HepG2 (cell line): ENCODE results near the gene PEF1. TPM values are rescaled to one million over a fixed set of nuclear protein-coding genes. Genes with fewer than 3 reads are reported as not detected.

ENCODE experiments used
- ATAC-seq: fragments of 200-7000 bp; cut with Tn5 transposase; 3 replicates; pipeline ENCODE4 v1.9.1; 2020; ENCODE audit warnings: mild to moderate bottlenecking, moderate library complexity
- BruUV-seq: library from RNA; stranded (reverse); fragments of 400-500 nt; replicated peaks from 2 replicates; lab custom pipeline; 2021; lab: Mats Ljungman, UMichigan
- CTCF ChIA-PET: fragments of 300-600 bp; formaldehyde crosslinking; extraction: SDS; loops from one replicate; lab custom pipeline; 2021; ENCODE audit warnings: low total read pairs, inconsistent platforms, low intra/inter-chr PET ratio; lab: Yijun Ruan, JAX
- POLR2A ChIA-PET: fragments of 350-600 bp; sonication (Branson Sonifier 250); formaldehyde crosslinking; loops from one replicate; lab custom pipeline; 2020; ENCODE audit warnings: antibody characterized with exemption, inconsistent platforms; lab: Yijun Ruan, JAX
- DNase-seq: peaks from one replicate; pipeline ENCODE4 v3.0.0-alpha.2; 2015; ENCODE audit warnings: low spot score
- FAIRE-seq: peaks from 3 replicates; lab custom pipeline; 2011; peaks lifted over from hg19 to GRCh38; lab: Jason Lieb, UNC
- H2AFZ ChIP-seq: one replicate; pipeline ENCODE4 v1.6.1; 2011; ENCODE audit warnings: low read length, inconsistent platforms
- H3K27ac ChIP-seq: fragments of 300-600 bp; 3 replicates; pipeline ENCODE4 v1.8.0; 2011; ENCODE audit warnings: mixed run types, mild to moderate bottlenecking, mixed read lengths, low read length, inconsistent platforms; ENCODE audit not compliant: insufficient read depth; ENCODE audit errors: extremely low read length
- H3K27me3 ChIP-seq, 2 experiments: fragments of 200-600 bp in 1 of 2; 2 replicates in 1 of 2; 3 replicates in 1 of 2; pipeline versions ENCODE4 v1.6.0 to v1.8.0; 2011; ENCODE audit warnings: low read length in 2 of 2, mild to moderate bottlenecking in 2 of 2, moderate library complexity in 2 of 2, inconsistent platforms in 1 of 2; ENCODE audit not compliant: insufficient read depth in 2 of 2, control insufficient read depth in 1 of 2
- H3K36me3 ChIP-seq, 2 experiments: fragments of 200-600 bp in 1 of 2; replicated peaks in 1 of 2; 2 replicates in 1 of 2; 3 replicates in 1 of 2; pipeline versions ENCODE4 v1.5.1 to v1.8.0; 2011; ENCODE audit warnings: low read length in 2 of 2, inconsistent platforms in 1 of 2; ENCODE audit not compliant: insufficient read depth in 2 of 2, control insufficient read depth in 1 of 2
- H3K4me1 ChIP-seq: 2 replicates; pipeline ENCODE4 v1.5.1; 2012; ENCODE audit warnings: low read length, inconsistent platforms; ENCODE audit not compliant: insufficient read depth
- H3K4me2 ChIP-seq: 2 replicates; pipeline ENCODE4 v1.6.0; 2011; ENCODE audit warnings: low read depth, low read length, inconsistent platforms
- H3K4me3 ChIP-seq, 3 experiments: fragments of 200-600 bp in 1 of 3; sonication (generic), shearing (Covaris generic) in 1 of 3; replicated peaks in 1 of 3; 2 replicates each; pipeline ENCODE4 v1.5.1; 2011 to 2016; ENCODE audit warnings: low read length in 3 of 3, inconsistent platforms in 2 of 3, low read depth in 2 of 3, mild to moderate bottlenecking in 2 of 3, control low read depth in 1 of 3, mixed read lengths in 1 of 3; ENCODE audit not compliant: insufficient read depth in 1 of 3
- H3K79me2 ChIP-seq: one replicate; pipeline ENCODE4 v1.6.1; 2011; ENCODE audit warnings: low read length, inconsistent platforms; ENCODE audit not compliant: insufficient read depth
- H3K9ac ChIP-seq: 2 replicates; pipeline ENCODE4 v1.6.0; 2011; ENCODE audit warnings: mild to moderate bottlenecking, low read depth, low read length, inconsistent platforms; ENCODE audit not compliant: insufficient read depth
- H3K9me3 ChIP-seq: 2 replicates; pipeline ENCODE4 v1.5.1; 2012; ENCODE audit warnings: mild to moderate bottlenecking, low read length
- H4K20me1 ChIP-seq: 2 replicates; pipeline ENCODE4 v1.6.0; 2011; ENCODE audit warnings: inconsistent platforms, mild to moderate bottlenecking, low read length, moderate library complexity; ENCODE audit not compliant: insufficient read depth
- AGO1 ChIP-seq: fragments of 200-400 bp; formaldehyde crosslinking; IDR thresholded peaks from 2 replicates; pipeline ENCODE4 v1.6.1; 2017; ENCODE audit warnings: mild to moderate bottlenecking, low read depth, low read length, moderate library complexity; ENCODE audit not compliant: poor library complexity, severe bottlenecking
- BCLAF1 ChIP-seq: fragments of 450-650 bp; IDR thresholded peaks from 2 replicates; pipeline ENCODE4 v1.6.1; 2017; ENCODE audit warnings: mild to moderate bottlenecking
- CHD2 ChIP-seq: IDR thresholded peaks from 2 replicates; pipeline ENCODE4 v1.6.1; 2011; ENCODE audit warnings: low read depth, low read length, improper control_type of control experiment
- ISX ChIP-seq: sonication (generic); formaldehyde crosslinking; conservative IDR thresholded peaks from 2 replicates; pipeline ENCODE4 v1.5.0; 2020; ENCODE audit warnings: missing genetic modification reagents
- MIER3 ChIP-seq: IDR thresholded peaks from 2 replicates; pipeline ENCODE4 v1.6.1; 2016; ENCODE audit warnings: missing compliant biosample characterization, borderline replicate concordance
- MYC ChIP-seq: sonication (generic); formaldehyde crosslinking; IDR thresholded peaks from 2 replicates; pipeline ENCODE4 v1.9.0; 2021; ENCODE audit warnings: missing genetic modification reagents, borderline replicate concordance
- SCMH1 ChIP-seq: sonication (generic); formaldehyde crosslinking; IDR thresholded peaks from 2 replicates; pipeline ENCODE4 v1.9.0; 2021; ENCODE audit warnings: missing genetic modification reagents, mild to moderate bottlenecking, borderline replicate concordance
- TARDBP ChIP-seq: sonication (generic); formaldehyde crosslinking; IDR thresholded peaks from 2 replicates; pipeline ENCODE4 v1.8.0; 2022; ENCODE audit warnings: mild to moderate bottlenecking, missing genetic modification reagents
- ZBTB44 ChIP-seq: sonication (generic); formaldehyde crosslinking; IDR thresholded peaks from 2 replicates; pipeline ENCODE4 v1.4.0; 2020; ENCODE audit warnings: missing genetic modification reagents
- ZKSCAN8 ChIP-seq: IDR thresholded peaks from 2 replicates; pipeline ENCODE4 v1.6.1; 2016; ENCODE audit warnings: borderline replicate concordance, missing genetic modification reagents, missing compliant biosample characterization
- ZNF317 ChIP-seq: sonication (generic); formaldehyde crosslinking; IDR thresholded peaks from 2 replicates; pipeline ENCODE4 v1.5.0; 2020; ENCODE audit warnings: mild to moderate bottlenecking, missing genetic modification reagents
- ZNF441 ChIP-seq: sonication (generic); formaldehyde crosslinking; IDR thresholded peaks from 2 replicates; pipeline ENCODE4 v1.7.0; 2021; ENCODE audit warnings: missing genetic modification reagents, borderline replicate concordance
- ZNF558 ChIP-seq: sonication (generic); formaldehyde crosslinking; IDR thresholded peaks from 2 replicates; pipeline ENCODE4 v1.9.0; 2022; ENCODE audit warnings: mild to moderate bottlenecking, missing genetic modification reagents, borderline replicate concordance
- ZNF678 ChIP-seq: sonication (generic); formaldehyde crosslinking; IDR thresholded peaks from 2 replicates; pipeline ENCODE4 v1.4.0; 2020; ENCODE audit warnings: mild to moderate bottlenecking, missing genetic modification reagents
- ZSCAN22 ChIP-seq: sonication (generic); formaldehyde crosslinking; IDR thresholded peaks from 2 replicates; pipeline ENCODE4 v1.4.0; 2020; ENCODE audit warnings: mild to moderate bottlenecking, missing genetic modification reagents
- WGBS: methylation state at CpG from one replicate; pipeline ENCODE4 v1.1.6; 2017; ENCODE audit warnings: low lambda C conversion rate; 5-methylcytosine and 5-hydroxymethylcytosine counted together
- in situ Hi-C: cut with HindIII; loops from 2 replicates; pipeline ENCODE4 v1.10.0; 2017; ENCODE audit warnings: low pct_unique_long_range_greater_than_20kb; ENCODE audit not compliant: extremely low pct_ligation_motif_present
- intact Hi-C: fragments of 100-400 bp; cut with micrococcal nuclease; formaldehyde crosslinking; loops from one replicate; pipeline ENCODE4 v1.10.0; 2022; ENCODE audit not compliant: unreplicated experiment
- polyA plus RNA-seq, 8 experiments: library from polyadenylated mRNA; depleted of rRNA in 3 of 8; stranded (reverse) in 7 of 8; unstranded in 1 of 8; fragments of >200 nt; fragmentation: Illumina TruSeq in 4 of 8; extraction: Trizol in 4 of 8; gene quantifications; 2 replicates each; pipeline versions ENCODE4 v1.2.1 to v1.2.3, GENCODE V29; 2011 to 2016; ENCODE audit warnings: low read depth in 4 of 8, missing spikeins in 1 of 8, mixed read lengths in 1 of 8; ENCODE audit not compliant: insufficient read depth in 1 of 8
- total RNA-seq, 5 experiments: library from RNA; depleted of rRNA; stranded (reverse); fragments of >200 nt; fragmentation: Illumina TruSeq; extraction: Trizol; gene quantifications; 2 replicates each; pipeline ENCODE4 v1.2.3, GENCODE V29; 2016; ENCODE audit warnings: low read depth in 1 of 5
- TF ChIP-seq, protein P1 (sequence below): sonication (generic); formaldehyde crosslinking; IDR thresholded peaks from 2 replicates; pipeline ENCODE4 v1.5.0; 2020; ENCODE audit warnings: missing genetic modification reagents
- TF ChIP-seq, protein P2 (sequence below): sonication (generic); formaldehyde crosslinking; conservative IDR thresholded peaks from 2 replicates; pipeline ENCODE4 v1.8.0; 2022; ENCODE audit warnings: missing genetic modification reagents

PEF1 gene
- total and polyA plus RNA-seq, 2 of the 13 experiments (the other 11 are each of a cell fraction or from before 2014, with no cell fraction given) = 57.1 to 57.8 TPM

GRCh38 chr1:31615414-31615813 is 29.3 kb downstream of the PEF1 start:
- no peak for TF ChIP-seq TARDBP (CRISPR knock-in tag)
- TF ChIP-seq ZNF317 = no peak
- TF ChIP-seq ZNF441 (CRISPR knock-in tag) = no peak
- no peak for TF ChIP-seq ISX (CRISPR knock-in tag)
- TF ChIP-seq ZKSCAN8 (CRISPR knock-in tag) = no peak
- TF ChIP-seq CHD2 = no peak
- TF ChIP-seq BCLAF1 = no peak
- TF ChIP-seq MIER3 (CRISPR knock-in tag) = no peak
- no peak for TF ChIP-seq ZNF678 (CRISPR knock-in tag)
- TF ChIP-seq ZSCAN22 = no peak
- no peak for TF ChIP-seq ZNF558
- TF ChIP-seq AGO1 = no peak
- TF ChIP-seq, protein P1, sequence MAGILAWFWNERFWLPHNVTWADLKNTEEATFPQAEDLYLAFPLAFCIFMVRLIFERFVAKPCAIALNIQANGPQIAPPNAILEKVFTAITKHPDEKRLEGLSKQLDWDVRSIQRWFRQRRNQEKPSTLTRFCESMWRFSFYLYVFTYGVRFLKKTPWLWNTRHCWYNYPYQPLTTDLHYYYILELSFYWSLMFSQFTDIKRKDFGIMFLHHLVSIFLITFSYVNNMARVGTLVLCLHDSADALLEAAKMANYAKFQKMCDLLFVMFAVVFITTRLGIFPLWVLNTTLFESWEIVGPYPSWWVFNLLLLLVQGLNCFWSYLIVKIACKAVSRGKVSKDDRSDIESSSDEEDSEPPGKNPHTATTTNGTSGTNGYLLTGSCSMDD (CRISPR knock-in tag) = no peak
- no peak for TF ChIP-seq SCMH1 (CRISPR knock-in tag)
- TF ChIP-seq, protein P2, sequence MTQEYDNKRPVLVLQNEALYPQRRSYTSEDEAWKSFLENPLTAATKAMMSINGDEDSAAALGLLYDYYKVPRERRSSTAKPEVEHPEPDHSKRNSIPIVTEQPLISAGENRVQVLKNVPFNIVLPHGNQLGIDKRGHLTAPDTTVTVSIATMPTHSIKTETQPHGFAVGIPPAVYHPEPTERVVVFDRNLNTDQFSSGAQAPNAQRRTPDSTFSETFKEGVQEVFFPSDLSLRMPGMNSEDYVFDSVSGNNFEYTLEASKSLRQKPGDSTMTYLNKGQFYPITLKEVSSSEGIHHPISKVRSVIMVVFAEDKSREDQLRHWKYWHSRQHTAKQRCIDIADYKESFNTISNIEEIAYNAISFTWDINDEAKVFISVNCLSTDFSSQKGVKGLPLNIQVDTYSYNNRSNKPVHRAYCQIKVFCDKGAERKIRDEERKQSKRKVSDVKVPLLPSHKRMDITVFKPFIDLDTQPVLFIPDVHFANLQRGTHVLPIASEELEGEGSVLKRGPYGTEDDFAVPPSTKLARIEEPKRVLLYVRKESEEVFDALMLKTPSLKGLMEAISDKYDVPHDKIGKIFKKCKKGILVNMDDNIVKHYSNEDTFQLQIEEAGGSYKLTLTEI (CRISPR knock-in tag) = no peak
- TF ChIP-seq ZBTB44 (CRISPR knock-in tag) = no peak
- no peak for TF ChIP-seq MYC (CRISPR knock-in tag)
- TF ChIP-seq, all 625 proteins: peak for 0
- Histone ChIP-seq H3K36me3 (no peaks in the 10 kb centered on the region), H3K4me3 (no peak overlapping the region), H3K79me2 (no peaks in the 10 kb centered on the region), H3K27me3 (peaks cover 7 to 45% of the 10 kb centered on the region in 2 experiments), H3K9ac (no peak overlapping the region), H3K9me3 (no peaks in the 10 kb centered on the region), H2AFZ (no peak overlapping the region), H3K4me2 (no peak overlapping the region), H3K27ac (no peak overlapping the region), H3K4me1 (peaks cover 9% of the 10 kb centered on the region; the same call in 1 of the 2 replicates), H4K20me1 (no peaks in the 10 kb centered on the region)
- no TSS peak for BruUV-seq
- in situ Hi-C loops = no loop called here
- ChIA-PET POLR2A (no interaction called here), CTCF (no interaction called here)
- 34% methylated on average over 4 of the region's 6 CpGs for WGBS
- intact Hi-C loops = no loop called here
- DNase-seq (no peak), FAIRE-seq (no peak), ATAC-seq (peak; percentile 7; the same call in 1 of the 3 replicates)
